Measurements from ENCODE around the gene MAN1C1.

Gene MAN1C1

GRCh38 chr1:25785333-25786067, 168.9 kb downstream of the MAN1C1 start:
- DNase-seq: no peak

- no peak for DNase-seq
These were observed 170.5 kb downstream of the MAN1C1 start for GRCh38 chr1:25786887-25787759.

GRCh38 chr1:25787760-25788166, 171.2 kb downstream of the MAN1C1 start:
- no peak for DNase-seq

GRCh38 chr1:25790472-25790871, 173.9 kb downstream of the MAN1C1 start:
- DNase-seq: no peak

- no peak for DNase-seq
These were observed 175.5 kb downstream of the MAN1C1 start for GRCh38 chr1:25792115-25792514.

GRCh38 chr1:25793585-25794170, 177.1 kb downstream of the MAN1C1 start:
- DNase-seq: no peak

GRCh38 chr1:25794325-25794724, 177.7 kb downstream of the MAN1C1 start:
- no peak for DNase-seq

GRCh38 chr1:25795211-25795610, 178.6 kb downstream of the MAN1C1 start:
- no peak for DNase-seq

- no peak for DNase-seq
These were observed 179.6 kb downstream of the MAN1C1 start for GRCh38 chr1:25795946-25796810.

- DNase-seq: peak in 1 of 2 experiments; percentile 37
These were observed 180.3 kb downstream of the MAN1C1 start for GRCh38 chr1:25796811-25797458.

GRCh38 chr1:25797939-25798338, 181.3 kb downstream of the MAN1C1 start:
- DNase-seq: no peak

GRCh38 chr1:25798666-25799351, 182.2 kb downstream of the MAN1C1 start:
- no peak for DNase-seq

GRCh38 chr1:25799352-25799934, 182.9 kb downstream of the MAN1C1 start:
- DNase-seq: no peak

GRCh38 chr1:25799935-25800702, 183.5 kb downstream of the MAN1C1 start, which contains the start of gene SELENON:
TSS of gene SELENON (plus strand) at chr1:25800193. CDS start at chr1:25800231, 38 bp downstream.
- no peak for DNase-seq

- peak in 1 of 2 experiments; percentile 14 for DNase-seq
These were observed 184.2 kb downstream of the MAN1C1 start for GRCh38 chr1:25800703-25801377.

- DNase-seq: peak in 1 of 2 experiments; percentile 39
These were observed 186.3 kb downstream of the MAN1C1 start for GRCh38 chr1:25802915-25803314.

GRCh38 chr1:25803368-25803767, 186.8 kb downstream of the MAN1C1 start:
- no peak for DNase-seq

- no peak for DNase-seq
These were observed 187.8 kb downstream of the MAN1C1 start for GRCh38 chr1:25804244-25804963.

All from cerebellar nuclear complex (tissue), 1 donor.